Natural killer cell (primary cell): ENCODE measurements around the gene COX6B2. TPM values are rescaled to one million over a fixed set of nuclear protein-coding genes. Genes with fewer than 3 reads are reported as not detected.

Experiments
- ATAC-seq, 3 donors: fragments of 150-1000 bp in 2 of 3; fragments of 200-7000 bp in 1 of 3; cut with Tn5 transposase; 1 replicate in 1 of 3; 2 replicates in 2 of 3; pipeline ENCODE4 v1.10.0; 2021; ENCODE audit warnings: mild to moderate bottlenecking in 2 of 3, moderate library complexity in 2 of 3
- DNase-seq, 2 donors: peaks; one replicate each; pipeline versions ENCODE4 v3.0.0 to v3.0.0-alpha.2; 2013 to 2021; ENCODE audit warnings: mixed read lengths in 1 of 2
- H3K27ac ChIP-seq: one replicate; pipeline ENCODE4 v1.5.1; 2013; ENCODE audit warnings: mild to moderate bottlenecking, low read length
- H3K27me3 ChIP-seq: one replicate; pipeline ENCODE4 v1.6.1; 2013; ENCODE audit warnings: low read length; ENCODE audit not compliant: control insufficient read depth, insufficient read depth
- H3K36me3 ChIP-seq: one replicate; pipeline ENCODE4 v1.6.1; 2013; ENCODE audit warnings: low read length; ENCODE audit not compliant: control insufficient read depth, insufficient read depth
- H3K4me1 ChIP-seq: one replicate; pipeline ENCODE4 v1.6.1; 2013; ENCODE audit warnings: low read length; ENCODE audit not compliant: control insufficient read depth, insufficient read depth
- H3K4me3 ChIP-seq: one replicate; pipeline ENCODE4 v1.5.1; 2013; ENCODE audit warnings: low read length
- H3K9me3 ChIP-seq: one replicate; pipeline ENCODE4 v1.6.1; 2013; ENCODE audit warnings: low read length; ENCODE audit not compliant: control insufficient read depth, insufficient read depth
- H3K27ac Mint-ChIP-seq, 2 donors: one replicate each; pipeline ENCODE4 v1.8.0; 2022; ENCODE audit warnings: mild to moderate bottlenecking in 2 of 2, mixed read lengths in 2 of 2, moderate library complexity in 1 of 2
- H3K27me3 Mint-ChIP-seq, 2 donors: one replicate each; pipeline ENCODE4 v1.8.0; 2022; ENCODE audit warnings: low read depth in 2 of 2, mixed read lengths in 2 of 2
- H3K36me3 Mint-ChIP-seq: one replicate; pipeline ENCODE4 v1.8.0; 2022; ENCODE audit warnings: mixed read lengths
- H3K4me1 Mint-ChIP-seq, 2 donors: one replicate each; pipeline ENCODE4 v1.8.0; 2022; ENCODE audit warnings: mixed read lengths in 2 of 2
- H3K4me3 Mint-ChIP-seq: one replicate; pipeline ENCODE4 v1.8.0; 2022; ENCODE audit warnings: mild to moderate bottlenecking, moderate library complexity, mixed read lengths
- H3K9me3 Mint-ChIP-seq, 2 donors: one replicate each; pipeline ENCODE4 v1.8.0; 2022; ENCODE audit warnings: mixed read lengths in 2 of 2
- WGBS: methylation state at CpG from one replicate; pipeline ENCODE4 v1.1.7; 2013; ENCODE audit warnings: missing lambda C conversion rate; ENCODE audit not compliant: insufficient coverage; 5-methylcytosine and 5-hydroxymethylcytosine counted together
- intact Hi-C: fragments of 100-400 bp; cut with micrococcal nuclease; formaldehyde crosslinking; loops from one replicate; pipeline ENCODE4 v1.14.2; 2022
- total RNA-seq, 4 donors: library from RNA; stranded (reverse); fragments of 120-200 nt in 1 of 4; gene quantifications; one replicate each; pipeline versions ENCODE4 v1.2.3 to v1.2.4, GENCODE V29; 2013 to 2022
- TF ChIP-seq, protein P1 (sequence below): fragments of 200-600 bp; IDR thresholded peaks from one replicate; pipeline ENCODE4 v1.8.0; 2022; ENCODE audit warnings: antibody characterized with exemption

COX6B2 gene
- total RNA-seq, 3 donors from 2014 or later (not counting 1 experiment from before 2014, with no cell fraction given) = 0.26 to 6.5 TPM; not detected in 1

DNA sequence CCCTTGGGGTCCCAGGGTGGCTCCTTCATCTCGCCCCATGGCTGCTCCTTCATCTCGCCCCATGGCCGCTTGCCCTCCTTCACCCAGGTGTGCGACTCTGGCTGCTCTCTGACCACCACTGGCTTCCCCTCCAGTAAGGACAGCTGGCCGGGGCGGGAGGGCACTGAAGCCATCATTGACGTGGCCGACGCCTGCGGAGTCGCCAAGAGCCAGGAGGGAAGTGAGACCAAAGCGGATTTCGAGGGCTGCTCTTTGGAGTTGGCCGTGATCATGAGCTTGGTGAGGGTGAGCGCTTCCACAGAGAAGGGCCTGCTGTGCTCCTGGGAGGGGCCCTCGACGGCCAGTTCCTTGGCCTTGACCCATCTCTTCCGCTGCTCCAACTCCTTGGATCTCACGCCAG, 4.0 kb upstream of the COX6B2 start:
- DNase-seq (no peak), ATAC-seq (no peak)
- 88% methylated on average over 19 of the region's 19 CpGs for WGBS
- Histone ChIP-seq H3K4me3 (no peak overlapping the region), H3K4me1 (peaks cover 14% of the 10 kb centered on the region), H3K36me3 (no peaks in the 10 kb centered on the region), H3K27ac (no peak overlapping the region), H3K9me3 (no peaks in the 10 kb centered on the region), H3K27me3 (peaks cover 8% of the 10 kb centered on the region)
- Mint-ChIP-seq H3K27ac (no peak overlapping the region), H3K36me3 (no peaks in the 10 kb centered on the region), H3K4me3 (no peak overlapping the region), H3K4me1 (peaks cover 0 to 6% of the 10 kb centered on the region in 2 donors), H3K27me3 (peaks cover 10 to 16% of the 10 kb centered on the region in 2 donors), H3K9me3 (no peaks in the 10 kb centered on the region)
- intact Hi-C loops = no loop called here
- TF ChIP-seq, protein P1, sequence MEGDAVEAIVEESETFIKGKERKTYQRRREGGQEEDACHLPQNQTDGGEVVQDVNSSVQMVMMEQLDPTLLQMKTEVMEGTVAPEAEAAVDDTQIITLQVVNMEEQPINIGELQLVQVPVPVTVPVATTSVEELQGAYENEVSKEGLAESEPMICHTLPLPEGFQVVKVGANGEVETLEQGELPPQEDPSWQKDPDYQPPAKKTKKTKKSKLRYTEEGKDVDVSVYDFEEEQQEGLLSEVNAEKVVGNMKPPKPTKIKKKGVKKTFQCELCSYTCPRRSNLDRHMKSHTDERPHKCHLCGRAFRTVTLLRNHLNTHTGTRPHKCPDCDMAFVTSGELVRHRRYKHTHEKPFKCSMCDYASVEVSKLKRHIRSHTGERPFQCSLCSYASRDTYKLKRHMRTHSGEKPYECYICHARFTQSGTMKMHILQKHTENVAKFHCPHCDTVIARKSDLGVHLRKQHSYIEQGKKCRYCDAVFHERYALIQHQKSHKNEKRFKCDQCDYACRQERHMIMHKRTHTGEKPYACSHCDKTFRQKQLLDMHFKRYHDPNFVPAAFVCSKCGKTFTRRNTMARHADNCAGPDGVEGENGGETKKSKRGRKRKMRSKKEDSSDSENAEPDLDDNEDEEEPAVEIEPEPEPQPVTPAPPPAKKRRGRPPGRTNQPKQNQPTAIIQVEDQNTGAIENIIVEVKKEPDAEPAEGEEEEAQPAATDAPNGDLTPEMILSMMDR = no peak

DNA sequence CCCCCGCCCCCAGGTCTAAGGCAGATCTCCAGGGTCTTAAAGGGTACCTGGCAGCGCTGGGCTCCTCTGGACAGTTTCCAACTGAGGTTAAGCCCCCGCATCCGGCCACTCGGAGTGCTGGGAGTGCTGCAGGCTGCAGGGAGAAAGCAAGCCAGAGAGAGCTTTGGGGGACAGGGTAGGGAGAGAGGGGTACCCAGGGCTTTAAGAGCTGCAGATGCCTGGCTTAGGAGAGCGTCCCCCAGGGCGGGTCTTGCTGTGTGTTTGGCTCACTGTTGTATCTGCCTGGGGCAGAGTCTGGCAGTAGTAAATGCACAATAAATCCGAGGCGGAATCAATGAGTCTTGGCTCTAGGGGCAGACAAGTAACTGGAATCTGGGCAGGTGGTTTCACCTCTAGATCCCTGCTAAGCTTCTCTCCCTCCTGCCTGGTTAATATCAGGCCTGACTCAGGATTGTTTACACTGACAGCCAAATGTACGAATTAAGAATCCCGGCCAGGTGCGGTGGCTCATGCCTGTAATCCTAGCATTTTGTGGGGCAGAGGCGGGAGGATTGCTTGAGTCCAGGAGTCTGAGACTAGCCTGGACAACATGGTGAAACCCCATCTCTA, 798 bp upstream of the COX6B2 start:
- TF ChIP-seq, protein P1 = no peak
- 45% methylated on average over 12 of the region's 13 CpGs for WGBS
- Histone ChIP-seq H3K27me3 (peaks cover 28% of the 10 kb centered on the region), H3K36me3 (no peaks in the 10 kb centered on the region), H3K9me3 (no peaks in the 10 kb centered on the region), H3K27ac (no peak overlapping the region), H3K4me1 (peaks cover 21% of the 10 kb centered on the region), H3K4me3 (no peak overlapping the region)
- no peaks in the 10 kb centered on the region for H3K36me3 Mint-ChIP-seq
- H3K27me3 Mint-ChIP-seq = peaks cover 32 to 40% of the 10 kb centered on the region in 2 donors
- peaks cover 4 to 31% of the 10 kb centered on the region in 2 donors for H3K4me1 Mint-ChIP-seq
- no peak for ATAC-seq
- H3K4me3 Mint-ChIP-seq = peak overlapping the region; percentile 6
- DNase-seq = peak in 1 of 2 donors; percentile 27
- intact Hi-C loops = no loop called here
- no peak overlapping the region for H3K27ac Mint-ChIP-seq
- no peaks in the 10 kb centered on the region for H3K9me3 Mint-ChIP-seq

DNA sequence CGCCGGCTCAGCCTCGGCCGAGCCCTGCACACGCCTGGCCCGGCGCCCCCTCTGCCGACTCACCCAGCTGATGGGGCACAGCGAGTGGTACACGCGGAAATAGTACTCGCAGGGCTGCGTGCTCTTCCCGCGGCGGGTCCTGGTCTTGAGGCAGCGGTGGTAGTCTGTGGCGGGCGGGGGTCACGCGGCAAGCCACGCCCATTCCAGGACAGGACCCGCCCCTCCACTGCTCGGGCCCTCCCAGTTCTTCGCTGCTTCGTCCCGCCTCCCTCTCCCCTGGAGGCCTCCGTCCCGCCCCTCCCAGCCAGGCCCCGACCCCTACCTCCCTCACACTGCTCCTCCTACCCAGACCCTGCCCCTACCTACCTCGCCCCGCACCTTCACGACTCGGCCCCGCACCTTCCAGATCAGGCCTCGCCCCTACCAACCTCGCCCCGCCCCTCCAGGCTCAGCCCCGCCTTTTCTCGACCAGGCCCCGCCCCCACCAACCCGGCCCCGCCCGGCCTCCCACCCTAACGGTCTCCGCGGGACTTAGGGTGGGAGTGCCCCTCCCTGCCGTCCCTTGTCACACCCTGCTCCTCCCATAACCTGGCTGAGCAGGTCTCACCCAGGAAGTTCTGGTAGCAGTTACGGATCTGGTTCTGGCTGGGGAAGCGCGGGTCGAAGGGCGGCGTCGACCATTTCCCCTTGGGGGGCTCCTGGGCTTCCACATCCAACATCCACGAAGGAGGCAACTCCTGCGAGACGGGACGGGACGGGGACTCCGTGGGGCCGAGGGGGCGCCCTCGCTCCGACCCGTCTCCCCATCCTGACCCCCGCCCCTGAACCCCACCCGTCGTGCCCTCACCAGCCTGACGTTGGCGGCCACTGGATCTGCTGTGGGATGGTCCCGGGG, 469 bp downstream of the COX6B2 start:
- TF ChIP-seq, protein P1 = no peak
- peak overlapping the region; percentile 29 for H3K4me3 ChIP-seq
- Mint-ChIP-seq H3K27ac (peak overlapping the region in 1 of 2 donors; percentile 77), H3K9me3 (no peaks in the 10 kb centered on the region), H3K27me3 (peaks cover 32 to 40% of the 10 kb centered on the region in 2 donors), H3K4me3 (peak overlapping the region; percentile 86), H3K4me1 (peaks cover 4 to 31% of the 10 kb centered on the region in 2 donors), H3K36me3 (no peaks in the 10 kb centered on the region)
- H3K36me3 ChIP-seq = no peaks in the 10 kb centered on the region
- peaks cover 21% of the 10 kb centered on the region for H3K4me1 ChIP-seq
- intact Hi-C loops = no loop called here
- DNase-seq (peak; percentile 67 to 82), ATAC-seq (peak; percentile 79 to 91 (median 89))
- H3K9me3 ChIP-seq = no peaks in the 10 kb centered on the region
- 2% methylated on average over 72 of the region's 72 CpGs for WGBS
- H3K27me3 ChIP-seq = peaks cover 28% of the 10 kb centered on the region
- no peak overlapping the region for H3K27ac ChIP-seq
